Astrocyte (in vitro differentiated cells and primary cell): ENCODE measurements around the gene ADGRL1. TPM values are rescaled to one million over a fixed set of nuclear protein-coding genes. Genes with fewer than 3 reads are reported as not detected.
"Not testable (repeated sequence)": the region's sequence is repeated elsewhere in the genome, so short reads cannot be mapped to it uniquely, and the experiment has no call there.

Experiments used
- DNase-seq: peaks from one replicate; pipeline ENCODE4 v3.0.0-alpha.2; 2010; ENCODE audit warnings: low read depth
- FAIRE-seq: peaks from 2 replicates; lab custom pipeline; 2011; peaks lifted over from hg19 to GRCh38; lab: Jason Lieb, UNC
- H2AFZ ChIP-seq: 2 replicates; pipeline ENCODE4 v1.6.0; 2012; ENCODE audit warnings: low read depth, low read length, inconsistent platforms
- H3K27ac ChIP-seq: 2 replicates; pipeline ENCODE4 v1.5.1; 2011; ENCODE audit warnings: low read depth, low read length, inconsistent platforms
- H3K27me3 ChIP-seq: 2 replicates; pipeline ENCODE4 v1.6.0; 2011; ENCODE audit warnings: low read length, inconsistent platforms; ENCODE audit not compliant: insufficient read depth
- H3K36me3 ChIP-seq: 2 replicates; pipeline ENCODE4 v1.5.1; 2011; ENCODE audit warnings: low read length, inconsistent platforms; ENCODE audit not compliant: insufficient read depth
- H3K4me1 ChIP-seq: 2 replicates; pipeline ENCODE4 v1.5.1; 2011; ENCODE audit warnings: low read length, inconsistent platforms; ENCODE audit not compliant: insufficient read depth
- H3K4me2 ChIP-seq: 2 replicates; pipeline ENCODE4 v1.6.0; 2012; ENCODE audit warnings: low read length, inconsistent platforms
- H3K4me3 ChIP-seq: 2 replicates; pipeline ENCODE4 v1.5.1; 2011; ENCODE audit warnings: low read depth, mild to moderate bottlenecking, low read length, inconsistent platforms; ENCODE audit not compliant: insufficient read depth
- H3K79me2 ChIP-seq: 2 replicates; pipeline ENCODE4 v1.6.0; 2012; ENCODE audit warnings: mild to moderate bottlenecking, low read length, inconsistent platforms; ENCODE audit not compliant: insufficient read depth
- H3K9ac ChIP-seq: 2 replicates; pipeline ENCODE4 v1.6.0; 2012; ENCODE audit warnings: mild to moderate bottlenecking, low read length, inconsistent platforms
- H3K9me3 ChIP-seq: 2 replicates; pipeline ENCODE4 v1.5.1; 2012; ENCODE audit warnings: low read depth, mild to moderate bottlenecking, low read length, inconsistent platforms; ENCODE audit not compliant: insufficient read depth
- H4K20me1 ChIP-seq: 2 replicates; pipeline ENCODE4 v1.6.0; 2012; ENCODE audit warnings: low read length, inconsistent platforms; ENCODE audit not compliant: insufficient read depth
- H3K27ac Mint-ChIP-seq: one replicate; pipeline ENCODE4 v1.8.0; 2021; ENCODE audit warnings: mild to moderate bottlenecking, mixed read lengths; ENCODE audit not compliant: unreplicated experiment
- H3K27me3 Mint-ChIP-seq: one replicate; pipeline ENCODE4 v1.8.0; 2021; ENCODE audit warnings: low read depth, mixed read lengths; ENCODE audit not compliant: unreplicated experiment
- H3K36me3 Mint-ChIP-seq: one replicate; pipeline ENCODE4 v1.8.0; 2021; ENCODE audit warnings: low read depth, mixed read lengths; ENCODE audit not compliant: unreplicated experiment
- H3K4me1 Mint-ChIP-seq: one replicate; pipeline ENCODE4 v1.8.0; 2021; ENCODE audit warnings: low read depth, mixed read lengths; ENCODE audit not compliant: unreplicated experiment
- H3K4me3 Mint-ChIP-seq: one replicate; pipeline ENCODE4 v1.8.0; 2021; ENCODE audit warnings: mild to moderate bottlenecking, moderate library complexity, mixed read lengths; ENCODE audit not compliant: unreplicated experiment
- H3K9me3 Mint-ChIP-seq: one replicate; pipeline ENCODE4 v1.8.0; 2021; ENCODE audit warnings: mild to moderate bottlenecking, mixed read lengths; ENCODE audit not compliant: unreplicated experiment
- EZH2 ChIP-seq: IDR thresholded peaks from 2 replicates; pipeline ENCODE4 v1.6.1; 2012; ENCODE audit warnings: mild to moderate bottlenecking, low read length, inconsistent platforms; ENCODE audit not compliant: insufficient read depth
- total RNA-seq: library from RNA; stranded (reverse); gene quantifications from 2 replicates; pipeline ENCODE4 v1.2.1, GENCODE V29; 2021
- TF ChIP-seq, protein P1 (sequence below): IDR thresholded peaks from 2 replicates; pipeline ENCODE4 v1.5.1; 2011; ENCODE audit warnings: low read depth, mild to moderate bottlenecking, inconsistent platforms, low read length, moderate library complexity; ENCODE audit not compliant: insufficient read depth

Gene ADGRL1
- total RNA-seq, 1 donor from 2014 or later, result 40.9 TPM

DNA sequence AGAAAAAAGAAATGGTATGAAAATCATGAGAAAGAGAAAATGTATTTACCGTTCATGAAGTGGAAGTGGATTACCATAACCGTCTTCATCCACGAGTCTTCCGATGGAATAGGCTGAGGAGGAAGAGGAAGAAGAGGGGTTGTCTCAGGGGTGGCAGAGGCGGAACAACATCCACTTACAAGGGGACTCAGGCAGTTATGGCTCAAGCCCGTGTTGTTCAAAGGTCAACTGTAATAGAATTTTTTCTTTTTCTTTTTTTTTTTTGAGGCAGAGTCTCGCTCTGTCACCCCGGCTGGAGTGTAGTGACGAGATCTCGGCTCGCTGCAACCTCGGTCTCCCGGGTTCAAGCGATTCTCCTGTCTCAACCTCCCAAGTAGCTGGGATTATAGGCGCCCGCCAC, 16.9 kb upstream of the ADGRL1 start:
- peaks cover 2% of the 10 kb centered on the region for H3K9me3 Mint-ChIP-seq
- no peak for TF ChIP-seq EZH2
- TF ChIP-seq, protein P1, sequence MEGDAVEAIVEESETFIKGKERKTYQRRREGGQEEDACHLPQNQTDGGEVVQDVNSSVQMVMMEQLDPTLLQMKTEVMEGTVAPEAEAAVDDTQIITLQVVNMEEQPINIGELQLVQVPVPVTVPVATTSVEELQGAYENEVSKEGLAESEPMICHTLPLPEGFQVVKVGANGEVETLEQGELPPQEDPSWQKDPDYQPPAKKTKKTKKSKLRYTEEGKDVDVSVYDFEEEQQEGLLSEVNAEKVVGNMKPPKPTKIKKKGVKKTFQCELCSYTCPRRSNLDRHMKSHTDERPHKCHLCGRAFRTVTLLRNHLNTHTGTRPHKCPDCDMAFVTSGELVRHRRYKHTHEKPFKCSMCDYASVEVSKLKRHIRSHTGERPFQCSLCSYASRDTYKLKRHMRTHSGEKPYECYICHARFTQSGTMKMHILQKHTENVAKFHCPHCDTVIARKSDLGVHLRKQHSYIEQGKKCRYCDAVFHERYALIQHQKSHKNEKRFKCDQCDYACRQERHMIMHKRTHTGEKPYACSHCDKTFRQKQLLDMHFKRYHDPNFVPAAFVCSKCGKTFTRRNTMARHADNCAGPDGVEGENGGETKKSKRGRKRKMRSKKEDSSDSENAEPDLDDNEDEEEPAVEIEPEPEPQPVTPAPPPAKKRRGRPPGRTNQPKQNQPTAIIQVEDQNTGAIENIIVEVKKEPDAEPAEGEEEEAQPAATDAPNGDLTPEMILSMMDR, result no peak
- peaks cover 2% of the 10 kb centered on the region for H3K36me3 Mint-ChIP-seq
- no peak overlapping the region for H3K4me3 Mint-ChIP-seq
- FAIRE-seq (no peak), DNase-seq (no peak)
- Histone ChIP-seq H3K79me2 (no peaks in the 10 kb centered on the region), H3K27ac (no peak overlapping the region), H3K27me3 (no peaks in the 10 kb centered on the region), H3K4me3 (no peak overlapping the region), H3K9me3 (no peaks in the 10 kb centered on the region), H3K4me1 (no peaks in the 10 kb centered on the region), H2AFZ (no peak overlapping the region), H3K4me2 (no peak overlapping the region), H4K20me1 (no peaks in the 10 kb centered on the region), H3K36me3 (no peaks in the 10 kb centered on the region), H3K9ac (no peak overlapping the region)
- peaks cover 8% of the 10 kb centered on the region for H3K4me1 Mint-ChIP-seq
- no peak overlapping the region for H3K27ac Mint-ChIP-seq
- peaks cover 9% of the 10 kb centered on the region for H3K27me3 Mint-ChIP-seq

GRCh38 chr19:14221345-14221744, 15.4 kb upstream of the ADGRL1 start:
- not testable (repeated sequence) for H3K4me3 Mint-ChIP-seq, H3K9me3 Mint-ChIP-seq, H3K4me1 Mint-ChIP-seq

DNA sequence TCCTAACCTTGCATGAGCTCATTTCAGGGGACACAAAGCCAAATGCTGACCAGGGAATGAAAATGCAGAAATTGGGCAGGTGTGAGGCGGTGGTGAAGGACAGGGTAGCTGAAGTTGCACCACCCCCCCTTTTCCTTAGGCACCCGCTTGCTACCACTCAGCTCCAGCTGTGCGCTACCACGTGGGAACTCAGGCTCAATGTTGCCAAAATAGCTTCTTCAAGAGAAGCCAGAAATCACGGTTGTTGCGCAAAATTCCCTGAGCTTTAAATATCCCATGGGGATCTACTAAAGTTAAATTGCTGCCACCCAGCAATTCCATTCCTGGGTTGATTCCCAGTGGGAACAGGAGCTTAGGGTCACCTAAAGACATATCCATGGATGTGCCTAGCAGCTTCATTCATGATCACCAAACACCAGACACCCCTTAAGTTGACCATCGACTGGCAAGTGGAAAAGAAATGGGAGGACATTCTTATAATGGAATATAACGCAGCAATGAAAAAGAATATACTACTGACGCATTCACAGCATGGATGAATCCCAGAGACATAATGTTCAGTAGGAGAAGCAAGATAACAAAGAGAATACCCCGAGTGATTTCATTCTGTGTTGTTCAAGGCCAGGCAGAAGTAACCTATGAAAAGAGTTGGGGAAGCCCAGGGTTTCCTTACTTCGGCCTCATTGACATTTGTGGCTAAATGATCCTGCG, 12.8 kb upstream of the ADGRL1 start:
- Histone ChIP-seq H3K79me2 (no peaks in the 10 kb centered on the region), H3K4me2 (no peak overlapping the region), H3K36me3 (no peaks in the 10 kb centered on the region), H3K4me3 (no peak overlapping the region), H3K27me3 (no peaks in the 10 kb centered on the region), H3K9me3 (no peaks in the 10 kb centered on the region), H3K4me1 (no peaks in the 10 kb centered on the region), H4K20me1 (no peaks in the 10 kb centered on the region), H3K27ac (no peak overlapping the region), H2AFZ (no peak overlapping the region), H3K9ac (no peak overlapping the region)
- no peaks in the 10 kb centered on the region for H3K36me3 Mint-ChIP-seq
- H3K4me1 Mint-ChIP-seq, result peaks cover 6% of the 10 kb centered on the region
- no peak overlapping the region for H3K4me3 Mint-ChIP-seq
- no peak overlapping the region for H3K27ac Mint-ChIP-seq
- TF ChIP-seq EZH2, result no peak
- TF ChIP-seq, protein P1, result no peak
- FAIRE-seq (no peak), DNase-seq (no peak)
- H3K27me3 Mint-ChIP-seq, result peaks cover 9% of the 10 kb centered on the region
- peaks cover 2% of the 10 kb centered on the region for H3K9me3 Mint-ChIP-seq

More at GRCh38 chr19:14221345-14221744, 15.4 kb upstream of the ADGRL1 start:
- not testable (repeated sequence) for H2AFZ ChIP-seq, H3K36me3 Mint-ChIP-seq, H3K27me3 Mint-ChIP-seq, H4K20me1 ChIP-seq, H3K27ac ChIP-seq, H3K27me3 ChIP-seq, H3K4me3 ChIP-seq, DNase-seq, H3K79me2 ChIP-seq, H3K4me1 ChIP-seq, H3K9me3 ChIP-seq, H3K9ac ChIP-seq, H3K36me3 ChIP-seq, FAIRE-seq
- H3K4me2 ChIP-seq, result peak overlapping the region; percentile 52
- peak overlapping the region; percentile 62 for H3K27ac Mint-ChIP-seq

DNA sequence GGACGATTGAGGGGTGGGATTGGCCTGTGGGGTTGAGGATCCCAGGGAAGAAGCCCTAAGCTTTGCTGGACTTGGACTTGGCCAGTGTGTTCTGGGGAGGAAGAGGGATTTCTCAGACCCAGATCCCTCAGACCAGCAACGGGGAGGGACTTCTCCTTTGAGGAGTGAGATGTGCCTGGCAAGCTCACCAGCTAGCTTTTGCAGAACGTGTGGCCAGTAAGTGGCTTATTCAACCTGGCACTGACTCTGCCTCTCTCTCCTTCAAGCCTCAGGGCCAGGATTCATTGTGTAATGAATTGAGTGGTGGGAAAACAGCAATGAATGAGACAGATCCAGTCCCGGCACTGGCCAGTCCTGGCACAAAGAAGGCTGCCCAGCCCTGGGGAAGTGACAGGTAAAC, 11.9 kb upstream of the ADGRL1 start:
- not testable (repeated sequence) for H3K9me3 ChIP-seq, H3K79me2 ChIP-seq, H3K4me2 ChIP-seq, H3K27ac Mint-ChIP-seq, H3K36me3 Mint-ChIP-seq, DNase-seq, H3K4me3 Mint-ChIP-seq, H3K4me3 ChIP-seq, FAIRE-seq, H3K9me3 Mint-ChIP-seq, H3K36me3 ChIP-seq, H3K27me3 ChIP-seq, H3K4me1 Mint-ChIP-seq, H3K27ac ChIP-seq, H3K9ac ChIP-seq, H3K27me3 Mint-ChIP-seq, H2AFZ ChIP-seq, H3K4me1 ChIP-seq, H4K20me1 ChIP-seq
